NT2/D1 (cell line): ENCODE results near the gene COPS7B.

ENCODE experiments used
- DNase-seq: peaks from one replicate; pipeline ENCODE4 v3.0.0-alpha.2; 2011; ENCODE audit warnings: low read depth, low spot score
- H3K27me3 ChIP-seq: 2 replicates; pipeline ENCODE4 v1.6.0; 2011; ENCODE audit warnings: mild to moderate bottlenecking; ENCODE audit not compliant: insufficient read length, insufficient read depth
- H3K36me3 ChIP-seq: 2 replicates; pipeline ENCODE4 v1.6.1; 2011; ENCODE audit warnings: mild to moderate bottlenecking, low read length, mixed read lengths; ENCODE audit not compliant: insufficient read depth, insufficient read length
- H3K4me1 ChIP-seq: 2 replicates; pipeline ENCODE4 v1.5.1; 2011; ENCODE audit not compliant: insufficient read depth, insufficient read length
- H3K4me3 ChIP-seq: 2 replicates; pipeline ENCODE4 v1.5.1; 2011; ENCODE audit warnings: low read depth; ENCODE audit not compliant: insufficient read length
- H3K9ac ChIP-seq: 2 replicates; pipeline ENCODE4 v1.6.0; 2011; ENCODE audit warnings: low read depth; ENCODE audit not compliant: insufficient read length
- H3K9me3 ChIP-seq: 2 replicates; pipeline ENCODE4 v1.5.1; 2011; ENCODE audit warnings: mild to moderate bottlenecking, low read length; ENCODE audit not compliant: insufficient read depth
- SUZ12 ChIP-seq: IDR thresholded peaks from 2 replicates; pipeline ENCODE4 v1.6.1; 2011; ENCODE audit not compliant: insufficient read length, insufficient read depth; ENCODE audit errors: extremely low read depth
- YY1 ChIP-seq: IDR thresholded peaks from 2 replicates; pipeline ENCODE4 v1.6.1; 2011; ENCODE audit not compliant: insufficient read length, insufficient read depth
- ZNF274 ChIP-seq: IDR thresholded peaks from 2 replicates; pipeline ENCODE4 v1.6.1; 2011; ENCODE audit warnings: mild to moderate bottlenecking, low read depth, low read length

COPS7B gene

DNA sequence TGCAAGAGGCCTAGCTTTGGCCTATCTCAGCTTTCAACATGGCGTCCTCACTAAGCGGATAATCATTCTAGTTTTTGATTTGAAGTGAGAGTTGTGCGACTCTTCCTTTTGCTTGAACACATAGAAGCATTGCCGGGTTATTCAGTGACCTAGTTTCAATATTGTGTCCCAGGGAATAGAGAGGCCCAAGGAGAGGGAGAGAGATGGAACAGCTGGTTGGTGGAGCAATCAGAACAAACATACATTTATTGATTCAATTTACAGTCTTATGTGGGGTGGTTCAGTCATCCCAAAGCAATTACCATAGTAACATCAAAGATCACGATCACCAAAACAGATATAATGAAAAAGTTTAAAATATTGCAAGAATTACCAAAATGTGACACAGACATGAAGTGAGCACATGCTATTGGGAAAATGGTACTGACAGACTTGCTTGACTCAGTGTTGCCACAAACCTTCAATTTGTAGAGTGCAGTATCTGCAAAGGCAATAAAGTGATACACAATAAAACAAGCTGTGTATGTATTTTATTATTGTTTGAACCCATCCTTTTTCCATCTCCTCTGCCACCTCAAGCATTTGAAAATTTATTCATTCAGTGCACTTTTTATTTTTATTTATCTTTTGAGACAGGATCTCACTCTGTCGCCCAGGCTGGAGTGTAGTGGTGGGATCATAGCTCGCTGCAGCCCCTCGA, 30.2 kb downstream of the COPS7B start:
- H3K27me3 ChIP-seq = no peaks in the 10 kb centered on the region
- no peak overlapping the region for H3K9ac ChIP-seq
- peaks cover under 1% of the 10 kb centered on the region; the same call in 1 of the 2 replicates for H3K9me3 ChIP-seq
- H3K4me1 ChIP-seq = no peaks in the 10 kb centered on the region
- H3K36me3 ChIP-seq = peaks cover 8% of the 10 kb centered on the region
- DNase-seq = no peak
- TF ChIP-seq SUZ12 = no peak
- TF ChIP-seq YY1 = no peak
- TF ChIP-seq ZNF274 = no peak
- no peak overlapping the region for H3K4me3 ChIP-seq

DNA sequence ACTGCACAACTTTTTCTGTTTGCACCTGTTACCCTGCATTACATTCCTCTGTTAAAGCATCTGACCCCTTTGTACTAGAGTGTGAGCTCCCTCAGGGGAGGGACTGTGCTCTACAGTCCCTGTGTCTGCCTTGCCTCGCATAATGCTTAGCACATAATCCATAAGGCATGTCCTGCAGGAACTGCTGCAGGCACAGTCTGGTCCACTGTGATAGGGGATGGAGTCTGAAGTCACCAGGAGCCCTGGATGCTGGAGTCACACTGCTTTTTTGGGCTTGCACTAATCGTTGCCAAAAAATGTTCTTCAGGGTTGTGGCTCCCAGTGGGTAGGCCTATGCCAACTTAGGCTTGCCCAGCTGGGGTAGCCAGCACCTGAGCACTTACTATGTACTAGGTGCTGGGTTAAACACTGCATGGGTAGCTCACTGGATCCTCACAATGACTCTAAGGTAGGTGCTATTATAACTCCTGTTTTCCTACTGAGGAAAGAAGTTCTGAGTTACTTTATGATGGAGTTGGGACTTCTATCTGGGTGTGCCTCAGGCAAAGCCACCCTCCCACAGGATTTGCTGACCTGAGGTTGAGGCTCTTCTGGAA, 33.3 kb downstream of the COPS7B start:
- TF ChIP-seq YY1 (no peak), SUZ12 (no peak), ZNF274 (no peak)
- no peak for DNase-seq
- no peak overlapping the region for H3K9ac ChIP-seq
- H3K9me3 ChIP-seq = peaks cover 9% of the 10 kb centered on the region; the same call in 1 of the 2 replicates
- H3K4me1 ChIP-seq = no peaks in the 10 kb centered on the region
- H3K27me3 ChIP-seq = no peaks in the 10 kb centered on the region
- no peak overlapping the region for H3K4me3 ChIP-seq
- no peaks in the 10 kb centered on the region for H3K36me3 ChIP-seq

DNA sequence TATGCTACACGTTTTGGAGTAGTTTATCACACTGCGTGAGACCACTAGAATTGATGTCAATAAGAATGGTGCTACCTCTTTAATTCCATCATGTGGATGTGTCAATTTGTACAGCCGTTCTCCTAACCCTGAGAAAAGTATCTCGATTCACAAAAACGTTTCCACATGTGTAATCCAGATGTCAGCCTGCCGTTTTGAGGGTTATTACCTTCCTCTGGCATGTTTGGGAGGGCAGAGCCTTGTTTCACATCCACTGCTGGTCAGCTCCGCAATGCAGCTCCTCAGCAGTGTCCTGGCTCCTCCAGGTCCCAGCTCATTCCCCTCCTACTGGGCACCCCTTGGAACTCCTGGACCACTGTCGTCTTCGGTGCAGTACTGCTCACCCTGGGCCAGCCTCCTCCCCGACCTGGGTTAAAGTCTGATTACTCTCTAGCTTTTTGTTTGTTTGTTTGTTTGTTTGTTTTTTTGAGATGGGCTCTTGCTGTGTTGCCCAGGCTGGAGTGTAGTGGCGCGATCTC, 34.6 kb downstream of the COPS7B start:
- Histone ChIP-seq H3K9me3 (peaks cover 9% of the 10 kb centered on the region; the same call in 1 of the 2 replicates), H3K4me1 (no peaks in the 10 kb centered on the region), H3K9ac (no peak overlapping the region), H3K27me3 (no peaks in the 10 kb centered on the region), H3K36me3 (no peaks in the 10 kb centered on the region), H3K4me3 (no peak overlapping the region)
- TF ChIP-seq ZNF274 (no peak), SUZ12 (no peak), YY1 (no peak)
- no peak for DNase-seq

DNA sequence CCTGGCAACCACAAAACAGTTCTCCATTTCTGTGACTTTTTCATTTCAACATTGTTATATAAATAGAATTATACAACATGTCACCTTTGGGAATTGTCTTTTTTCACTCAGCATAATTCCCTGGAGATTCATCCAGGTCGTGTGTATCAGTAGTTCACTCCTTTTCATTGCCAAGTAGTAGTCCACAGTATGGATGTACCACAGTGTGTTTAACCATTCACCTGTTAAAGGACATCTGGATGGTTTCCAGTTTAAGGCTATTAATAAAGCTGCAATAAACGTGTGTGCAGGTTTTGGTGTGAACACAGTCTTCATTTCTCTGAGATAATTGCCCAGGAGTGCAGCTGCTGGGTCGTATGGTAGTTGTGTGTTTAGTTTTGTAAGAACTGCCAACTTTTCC, 35.7 kb downstream of the COPS7B start:
- no peak overlapping the region for H3K4me3 ChIP-seq
- no peaks in the 10 kb centered on the region for H3K4me1 ChIP-seq
- TF ChIP-seq ZNF274 = no peak
- no peak for TF ChIP-seq SUZ12
- TF ChIP-seq YY1 = no peak
- H3K27me3 ChIP-seq = no peaks in the 10 kb centered on the region
- no peak for DNase-seq
- H3K9me3 ChIP-seq = peaks cover 9% of the 10 kb centered on the region; the same call in 1 of the 2 replicates
- no peak overlapping the region for H3K9ac ChIP-seq
- no peaks in the 10 kb centered on the region for H3K36me3 ChIP-seq

DNA sequence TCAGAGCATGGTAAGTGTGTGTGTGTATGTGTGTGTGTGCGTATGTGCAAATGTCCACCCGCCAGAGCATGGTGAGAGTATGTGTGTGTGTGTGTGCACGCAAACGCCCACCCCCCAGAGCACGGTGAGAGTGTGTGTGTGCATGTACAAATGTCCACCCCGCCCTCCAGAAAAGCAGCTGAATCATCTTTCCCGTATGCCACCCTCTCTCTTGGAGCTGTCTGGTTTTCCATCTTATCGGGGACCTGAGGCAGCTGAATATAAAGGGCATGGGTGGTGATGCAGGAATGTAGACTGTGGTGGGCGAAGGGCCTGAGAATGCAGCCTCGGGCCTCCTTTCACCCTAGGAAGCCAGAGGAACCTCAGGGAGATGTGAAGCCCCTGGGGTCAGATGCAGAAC, 66.9 kb downstream of the COPS7B start:
- peak overlapping the region; percentile 32 for H3K9ac ChIP-seq
- H3K36me3 ChIP-seq = no peaks in the 10 kb centered on the region
- no peak for DNase-seq
- no peaks in the 10 kb centered on the region for H3K4me1 ChIP-seq
- peaks cover 10% of the 10 kb centered on the region for H3K27me3 ChIP-seq
- H3K4me3 ChIP-seq = no peak overlapping the region
- H3K9me3 ChIP-seq = no peaks in the 10 kb centered on the region
- TF ChIP-seq YY1 (no peak), SUZ12 (no peak), ZNF274 (no peak)

DNA sequence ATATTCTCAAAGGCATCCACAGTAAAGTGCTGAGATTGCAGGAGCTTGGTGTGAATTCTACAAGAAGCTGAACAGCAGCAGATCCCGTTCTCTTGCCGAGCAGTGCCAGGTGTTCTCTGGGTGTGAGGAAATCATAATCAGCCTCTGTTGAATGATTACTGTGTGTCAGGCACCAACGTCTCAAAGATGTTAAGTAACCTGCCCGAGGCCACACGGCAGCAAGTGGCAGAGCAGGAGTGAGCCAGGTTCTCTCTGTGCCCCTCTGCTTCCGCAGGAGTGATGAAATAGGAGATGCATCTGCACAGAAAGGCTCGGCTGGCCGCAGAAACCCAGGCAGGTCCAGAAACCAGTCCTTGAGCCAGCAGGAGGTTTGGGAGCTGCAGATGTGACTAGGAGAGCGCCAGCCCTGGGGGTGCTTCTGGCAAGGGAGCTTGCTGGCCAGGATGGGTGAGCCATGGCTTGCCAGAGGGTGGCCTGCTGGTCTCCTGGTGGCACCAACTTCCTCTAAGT, 68.4 kb downstream of the COPS7B start:
- Histone ChIP-seq H3K4me3 (no peak overlapping the region), H3K9ac (no peak overlapping the region), H3K36me3 (no peaks in the 10 kb centered on the region), H3K4me1 (no peaks in the 10 kb centered on the region), H3K9me3 (no peaks in the 10 kb centered on the region), H3K27me3 (peaks cover 10% of the 10 kb centered on the region)
- no peak for TF ChIP-seq SUZ12
- TF ChIP-seq YY1 = no peak
- TF ChIP-seq ZNF274 = no peak
- no peak for DNase-seq

DNA sequence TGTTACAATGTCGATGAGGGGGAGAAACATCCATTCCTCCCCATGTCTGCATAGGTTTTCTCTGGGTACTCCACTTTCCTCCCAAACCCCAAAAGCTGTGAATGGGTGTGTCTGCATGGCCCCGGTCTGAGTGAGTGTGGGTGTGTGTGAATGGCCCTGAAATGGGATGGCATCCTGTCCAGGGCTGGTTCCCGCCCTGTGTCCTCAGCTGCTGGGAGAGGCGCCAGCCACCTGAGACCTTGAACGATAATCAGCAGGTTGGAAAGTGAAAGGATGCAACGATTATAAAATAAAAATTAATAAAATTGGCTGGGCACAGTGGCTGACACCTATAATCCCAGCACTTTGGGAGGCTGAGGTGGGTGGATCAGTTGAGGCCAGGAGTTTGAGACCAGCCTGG, 70.7 kb downstream of the COPS7B start:
- no peak for DNase-seq
- Histone ChIP-seq H3K4me3 (no peak overlapping the region), H3K9ac (no peak overlapping the region), H3K9me3 (no peaks in the 10 kb centered on the region), H3K27me3 (no peaks in the 10 kb centered on the region), H3K36me3 (no peaks in the 10 kb centered on the region), H3K4me1 (no peaks in the 10 kb centered on the region)
- no peak for TF ChIP-seq YY1
- no peak for TF ChIP-seq ZNF274
- no peak for TF ChIP-seq SUZ12
